Testis (tissue), 2 donors: ENCODE measurements around the gene MAP1LC3B2.

ENCODE experiments used
- CTCF ChIP-seq, 3 experiments: fragments of 450-650 bp in 2 of 3; fragments of 200-600 bp in 1 of 3; sonication (generic) in 1 of 3; IDR thresholded peaks; one replicate each; pipeline ENCODE4 v1.5.1; 2016 to 2019; ENCODE audit warnings: antibody characterized with exemption in 3 of 3, mild to moderate bottlenecking in 2 of 3, moderate library complexity in 1 of 3
- POLR2A ChIP-seq: fragments of 450-650 bp; IDR thresholded peaks from one replicate; pipeline ENCODE4 v1.6.1; 2017; ENCODE audit warnings: antibody characterized with exemption, mild to moderate bottlenecking, moderate library complexity

- TF ChIP-seq CTCF (IDR thresholded peaks at IDR 0.05) (no peak), POLR2A (no peak)
Observed at GRCh38 chr12:116532428-116532827, 26.8 kb upstream of the MAP1LC3B2 start.
